OCI-LY7 (cell line): ENCODE results near the gene PI4K2A. TPM values are rescaled to one million over a fixed set of nuclear protein-coding genes. Genes with fewer than 3 reads are reported as not detected.

Source experiments
- BruUV-seq: library from RNA; stranded (reverse); fragments of 400-500 nt; replicated peaks from 2 replicates; lab custom pipeline; 2021; lab: Mats Ljungman, UMichigan
- CTCF ChIA-PET: fragments of 300-600 bp; sonication (Branson Sonifier 250); formaldehyde crosslinking; loops from one replicate; lab custom pipeline; 2022; ENCODE audit warnings: antibody characterized with exemption; ENCODE audit not compliant: unreplicated experiment; lab: Charles Lee
- POLR2A ChIA-PET: fragments of 300-600 bp; sonication (Branson Sonifier 250); formaldehyde crosslinking; loops from one replicate; lab custom pipeline; 2022; ENCODE audit warnings: antibody characterized with exemption; lab: Charles Lee
- DNase-seq: peaks from one replicate; pipeline ENCODE4 v3.0.0-alpha.2; 2015; ENCODE audit warnings: low spot score
- H2AFZ ChIP-seq: fragments of 200-600 bp; sonication (generic), shearing (Covaris generic); 2 replicates; pipeline ENCODE4 v1.6.1; 2014; ENCODE audit warnings: mild to moderate bottlenecking, antibody characterized with exemption, low read length, moderate library complexity
- H3K27ac ChIP-seq: fragments of 200-600 bp; sonication (generic); 2 replicates; pipeline ENCODE4 v1.5.1; 2014; ENCODE audit warnings: mixed run types, low read depth, mild to moderate bottlenecking, moderate library complexity, low read length, inconsistent platforms; ENCODE audit not compliant: poor library complexity, severe bottlenecking
- H3K36me3 ChIP-seq: fragments of 200-600 bp; sonication (generic); 2 replicates; pipeline ENCODE4 v1.6.1; 2014; ENCODE audit warnings: mild to moderate bottlenecking, antibody characterized with exemption, low read length, moderate library complexity, mixed read lengths; ENCODE audit not compliant: insufficient read depth
- H3K4me1 ChIP-seq: fragments of 200-600 bp; sonication (generic); 2 replicates; pipeline ENCODE4 v1.5.1; 2014; ENCODE audit warnings: mild to moderate bottlenecking, low read length; ENCODE audit not compliant: insufficient read depth, poor library complexity, severe bottlenecking
- H3K4me2 ChIP-seq: fragments of 200-600 bp; sonication (generic); 2 replicates; pipeline ENCODE4 v1.6.1; 2014; ENCODE audit warnings: mild to moderate bottlenecking, low read length
- H3K4me3 ChIP-seq: fragments of 200-600 bp; sonication (generic); 2 replicates; pipeline ENCODE4 v1.5.1; 2014; ENCODE audit warnings: mild to moderate bottlenecking, low read depth, low read length; ENCODE audit not compliant: poor library complexity, severe bottlenecking
- H3K79me2 ChIP-seq: fragments of 200-600 bp; sonication (generic); 2 replicates; pipeline ENCODE4 v1.6.1; 2016; ENCODE audit warnings: low read depth, mild to moderate bottlenecking, low read length, moderate library complexity, mixed read lengths; ENCODE audit not compliant: insufficient read depth
- H3K9me2 ChIP-seq: fragments of 200-600 bp; sonication (generic); 2 replicates; pipeline ENCODE4 v1.6.1; 2016; ENCODE audit warnings: mild to moderate bottlenecking, low read length, mixed read lengths; ENCODE audit not compliant: insufficient read depth
- H3K9me3 ChIP-seq: fragments of 200-600 bp; sonication (generic); 2 replicates; pipeline ENCODE4 v1.6.1; 2014; ENCODE audit warnings: mild to moderate bottlenecking, mixed run types, low read length, mixed read lengths
- H4K20me1 ChIP-seq: fragments of 200-600 bp; sonication (generic); 2 replicates; pipeline ENCODE4 v1.6.1; 2014; ENCODE audit warnings: mild to moderate bottlenecking, antibody characterized with exemption, low read length, moderate library complexity, mixed read lengths; ENCODE audit not compliant: insufficient read depth
- EZH2phosphoT487 ChIP-seq: fragments of 200-600 bp; sonication (generic); IDR thresholded peaks from 2 replicates; pipeline ENCODE4 v1.6.1; 2018; ENCODE audit warnings: low read depth, borderline replicate concordance, mild to moderate bottlenecking, mixed run types, antibody characterized with exemption, low read length, moderate library complexity, mixed read lengths
- intact Hi-C: fragments of 100-400 bp; cut with micrococcal nuclease; formaldehyde crosslinking; loops from one replicate; pipeline ENCODE4 v1.10.0; 2022; ENCODE audit not compliant: unreplicated experiment
- total RNA-seq, 2 experiments: library from RNA; depleted of rRNA in 1 of 2; stranded (reverse); fragments of >200 nt in 1 of 2; shearing (Covaris generic) in 1 of 2; gene quantifications; 2 replicates each; pipeline ENCODE4 v1.2.3, GENCODE V29; 2014 to 2022
- TF ChIP-seq, protein P1 (sequence below): fragments of 200-600 bp; sonication (generic); conservative IDR thresholded peaks from 2 replicates; pipeline ENCODE4 v1.5.1; 2014; ENCODE audit warnings: mild to moderate bottlenecking, antibody characterized with exemption, low read length, moderate library complexity, mixed read lengths

The PI4K2A gene
- total RNA-seq, 2 experiments from 2014 or later = 9.2 to 12.7 TPM

DNA sequence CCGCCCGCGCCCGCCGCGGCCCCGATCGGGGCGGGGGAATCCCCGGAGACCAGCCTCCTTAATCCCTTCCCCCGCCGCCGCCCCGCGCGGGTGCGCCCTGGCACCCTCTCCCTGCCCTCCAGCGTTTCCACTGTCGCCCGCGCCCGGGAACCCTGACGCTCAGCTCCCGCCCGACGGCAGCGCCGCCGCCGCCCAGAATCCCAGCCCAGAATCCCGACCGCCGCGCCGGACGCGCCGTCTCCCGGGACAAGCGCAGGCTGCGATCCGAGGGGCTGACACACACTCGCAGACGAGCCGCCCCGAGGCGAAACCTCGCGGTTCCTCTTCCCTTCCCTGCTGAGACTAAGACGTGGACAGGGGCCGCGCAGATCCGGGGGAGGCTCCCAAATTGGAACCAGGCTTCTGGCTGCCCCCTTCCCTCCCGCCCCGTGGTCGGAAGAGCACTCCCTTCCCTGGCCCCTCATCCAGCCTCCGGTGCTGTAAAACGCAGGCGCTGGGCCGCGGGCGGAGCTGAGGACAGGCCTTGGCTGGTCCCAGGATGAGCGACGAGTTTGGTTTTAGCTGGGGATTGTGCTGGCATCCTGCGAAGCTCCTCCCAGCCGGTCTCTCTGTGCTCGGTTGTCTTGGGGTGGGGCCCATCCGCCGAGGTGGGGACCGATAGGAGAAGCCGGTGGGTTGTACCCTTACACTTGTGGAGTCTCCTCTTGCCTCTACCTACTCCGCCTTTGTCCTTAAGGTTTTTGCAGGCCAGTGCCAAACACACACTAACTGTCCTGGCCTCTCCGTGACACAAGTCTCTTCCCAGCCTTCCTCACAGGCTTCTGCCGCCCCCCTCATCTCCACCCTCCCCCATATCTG is 74.2 kb downstream of the PI4K2A start:
- TF ChIP-seq, protein P1, sequence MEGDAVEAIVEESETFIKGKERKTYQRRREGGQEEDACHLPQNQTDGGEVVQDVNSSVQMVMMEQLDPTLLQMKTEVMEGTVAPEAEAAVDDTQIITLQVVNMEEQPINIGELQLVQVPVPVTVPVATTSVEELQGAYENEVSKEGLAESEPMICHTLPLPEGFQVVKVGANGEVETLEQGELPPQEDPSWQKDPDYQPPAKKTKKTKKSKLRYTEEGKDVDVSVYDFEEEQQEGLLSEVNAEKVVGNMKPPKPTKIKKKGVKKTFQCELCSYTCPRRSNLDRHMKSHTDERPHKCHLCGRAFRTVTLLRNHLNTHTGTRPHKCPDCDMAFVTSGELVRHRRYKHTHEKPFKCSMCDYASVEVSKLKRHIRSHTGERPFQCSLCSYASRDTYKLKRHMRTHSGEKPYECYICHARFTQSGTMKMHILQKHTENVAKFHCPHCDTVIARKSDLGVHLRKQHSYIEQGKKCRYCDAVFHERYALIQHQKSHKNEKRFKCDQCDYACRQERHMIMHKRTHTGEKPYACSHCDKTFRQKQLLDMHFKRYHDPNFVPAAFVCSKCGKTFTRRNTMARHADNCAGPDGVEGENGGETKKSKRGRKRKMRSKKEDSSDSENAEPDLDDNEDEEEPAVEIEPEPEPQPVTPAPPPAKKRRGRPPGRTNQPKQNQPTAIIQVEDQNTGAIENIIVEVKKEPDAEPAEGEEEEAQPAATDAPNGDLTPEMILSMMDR = no peak; the same call in 1 of the 2 replicates
- no peak for TF ChIP-seq EZH2phosphoT487
- H3K4me2 ChIP-seq = peak overlapping the region; percentile 81
- H3K79me2 ChIP-seq = no peaks in the 10 kb centered on the region
- H3K4me3 ChIP-seq = peak overlapping the region; percentile 62
- CTCF ChIA-PET = no interaction called here
- POLR2A ChIA-PET = no interaction called here
- H3K27ac ChIP-seq = no peak overlapping the region
- no peaks in the 10 kb centered on the region for H3K9me2 ChIP-seq
- BruUV-seq = no TSS peak
- no peaks in the 10 kb centered on the region for H3K36me3 ChIP-seq
- no peaks in the 10 kb centered on the region for H3K9me3 ChIP-seq
- H3K4me1 ChIP-seq = no peaks in the 10 kb centered on the region
- DNase-seq = no peak
- no peaks in the 10 kb centered on the region for H4K20me1 ChIP-seq
- intact Hi-C loops = no loop called here
- peak overlapping the region; percentile 58; the same call in 1 of the 2 replicates for H2AFZ ChIP-seq

DNA sequence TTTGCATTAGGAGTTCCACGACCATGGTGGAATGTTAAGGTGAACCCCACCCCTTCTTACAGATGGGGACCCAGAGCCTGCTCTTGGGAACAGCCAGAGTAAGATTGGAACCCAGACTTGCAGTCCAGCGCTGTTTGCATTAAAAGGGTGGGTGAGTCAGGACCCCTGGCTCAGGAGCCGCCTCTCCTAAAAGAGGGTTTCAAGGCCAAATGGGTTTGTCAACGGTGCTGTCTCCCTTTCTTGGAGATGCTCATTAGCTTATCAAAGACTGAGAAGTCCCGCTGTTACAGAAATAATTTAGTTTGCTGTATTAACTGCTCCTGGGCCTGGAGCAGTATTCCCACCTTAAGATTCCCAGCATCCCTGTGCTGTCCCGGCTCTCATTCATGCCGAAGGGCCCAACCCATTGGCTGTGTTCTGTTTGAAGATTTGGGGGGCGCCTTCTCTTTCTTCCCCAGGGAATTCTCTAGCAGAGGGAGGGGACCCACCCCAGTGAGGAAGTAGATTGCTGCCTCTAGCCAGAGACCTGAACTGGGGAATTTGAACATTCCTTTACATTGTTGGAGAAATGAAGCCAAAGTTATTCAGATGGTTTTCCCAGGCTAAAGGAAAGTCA is 74.9 kb downstream of the PI4K2A start:
- no peaks in the 10 kb centered on the region for H3K9me3 ChIP-seq
- ChIA-PET POLR2A (no interaction called here), CTCF (no interaction called here)
- no peak overlapping the region for H3K4me3 ChIP-seq
- no peak overlapping the region for H2AFZ ChIP-seq
- no peak for TF ChIP-seq EZH2phosphoT487
- TF ChIP-seq, protein P1 = no peak
- no peaks in the 10 kb centered on the region for H3K79me2 ChIP-seq
- no peaks in the 10 kb centered on the region for H4K20me1 ChIP-seq
- no peak overlapping the region for H3K4me2 ChIP-seq
- BruUV-seq = no TSS peak
- no peak overlapping the region for H3K27ac ChIP-seq
- H3K9me2 ChIP-seq = no peaks in the 10 kb centered on the region
- intact Hi-C loops = no loop called here
- no peaks in the 10 kb centered on the region for H3K4me1 ChIP-seq
- no peak for DNase-seq
- no peaks in the 10 kb centered on the region for H3K36me3 ChIP-seq
